GM23248 (cell line): ENCODE results near the gene MYO7B.

Source experiments
- EZH2 ChIP-seq: fragments of 200-600 bp; sonication (generic); IDR thresholded peaks from 2 replicates; pipeline ENCODE4 v1.6.1; 2018; ENCODE audit warnings: antibody characterized with exemption, mild to moderate bottlenecking; ENCODE audit not compliant: insufficient read depth, poor library complexity, severe bottlenecking
- EZH2phosphoT487 ChIP-seq: fragments of 200-600 bp; sonication (generic); IDR thresholded peaks from 2 replicates; pipeline ENCODE4 v1.6.1; 2018; ENCODE audit warnings: antibody characterized with exemption, moderate library complexity, mild to moderate bottlenecking, low read depth; ENCODE audit not compliant: insufficient read depth

DNA sequence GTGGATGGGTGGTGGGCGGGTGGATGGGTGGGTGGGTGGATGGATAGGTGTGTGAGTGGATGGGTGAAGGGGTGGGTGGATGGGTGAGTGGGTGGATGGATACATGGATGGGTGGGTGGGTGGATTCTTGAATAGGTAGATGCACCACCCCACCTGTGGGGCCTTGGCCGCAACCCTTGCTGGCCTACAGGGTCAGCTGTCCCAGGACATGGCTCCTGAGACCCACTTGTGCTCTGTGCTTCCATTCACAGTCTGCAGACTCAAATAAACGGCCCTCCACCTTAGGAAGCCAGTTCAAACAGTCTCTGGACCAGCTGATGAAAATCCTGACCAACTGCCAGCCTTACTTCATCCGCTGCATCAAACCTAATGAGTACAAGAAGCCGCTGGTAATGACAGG lies 54.4 kb downstream of the MYO7B start:
- no peak for TF ChIP-seq EZH2
- TF ChIP-seq EZH2phosphoT487 = no peak
